HG03469 (cell line): ENCODE results near the gene SLC39A11.
"Not testable (repeated sequence)": the region's sequence is repeated elsewhere in the genome, so short reads cannot be mapped to it uniquely, and the experiment has no call there.

Experiments used
- ATAC-seq: cut with Tn5 transposase; IDR thresholded peaks from one replicate; pipeline ENCODE4 v1.9.1; 2021; ENCODE audit warnings: mild to moderate bottlenecking, moderate library complexity, moderate number of reproducible peaks; ENCODE audit not compliant: unreplicated experiment

Gene SLC39A11

GRCh38 chr17:72928454-72929136, 163.9 kb downstream of the SLC39A11 start:
- ATAC-seq: no peak

- ATAC-seq: no peak
Measured at GRCh38 chr17:72927760-72928159, 164.7 kb downstream of the SLC39A11 start.

- no peak for ATAC-seq
Measured at GRCh38 chr17:72927146-72927545, 165.3 kb downstream of the SLC39A11 start.

GRCh38 chr17:72926171-72926570, 166.3 kb downstream of the SLC39A11 start:
- no peak for ATAC-seq

GRCh38 chr17:72924196-72924595, 168.3 kb downstream of the SLC39A11 start:
- ATAC-seq: no peak

- ATAC-seq: no peak
Measured at GRCh38 chr17:72922219-72922618, 170.3 kb downstream of the SLC39A11 start.

- ATAC-seq: no peak
Measured at GRCh38 chr17:72921347-72922054, 171.0 kb downstream of the SLC39A11 start.

- ATAC-seq: no peak
Measured at GRCh38 chr17:72920513-72920912, 172.0 kb downstream of the SLC39A11 start.

GRCh38 chr17:72916991-72917390, 175.5 kb downstream of the SLC39A11 start:
- ATAC-seq: no peak

GRCh38 chr17:72915625-72916081, 176.8 kb downstream of the SLC39A11 start:
- ATAC-seq: no peak

GRCh38 chr17:72913142-72913682, 179.3 kb downstream of the SLC39A11 start:
- ATAC-seq: no peak

GRCh38 chr17:72906306-72906705, 186.2 kb downstream of the SLC39A11 start:
- no peak for ATAC-seq

GRCh38 chr17:72903522-72903921, 189.0 kb downstream of the SLC39A11 start:
- no peak for ATAC-seq

GRCh38 chr17:72901657-72902056, 190.8 kb downstream of the SLC39A11 start:
- no peak for ATAC-seq

- no peak for ATAC-seq
Measured at GRCh38 chr17:72901083-72901482, 191.4 kb downstream of the SLC39A11 start.

GRCh38 chr17:72900654-72900971, 191.9 kb downstream of the SLC39A11 start:
- no peak for ATAC-seq

- ATAC-seq: no peak
Measured at GRCh38 chr17:72898725-72899124, 193.8 kb downstream of the SLC39A11 start.

GRCh38 chr17:72896288-72896687, 196.2 kb downstream of the SLC39A11 start:
- not testable (repeated sequence) for ATAC-seq

- no peak for ATAC-seq
Measured at GRCh38 chr17:72891627-72892026, 200.9 kb downstream of the SLC39A11 start.

- no peak for ATAC-seq
Measured at GRCh38 chr17:72890711-72891110, 201.8 kb downstream of the SLC39A11 start.

- ATAC-seq: no peak
Measured at GRCh38 chr17:72887917-72888316, 204.6 kb downstream of the SLC39A11 start.

- ATAC-seq: no peak
Measured at GRCh38 chr17:72887322-72887721, 205.2 kb downstream of the SLC39A11 start.
